ENCODE measurements around the gene ZBTB45.
"Not testable (repeated sequence)": the region's sequence is repeated elsewhere in the genome, so short reads cannot be mapped to it uniquely, and the experiment has no call there.

Gene ZBTB45

DNA sequence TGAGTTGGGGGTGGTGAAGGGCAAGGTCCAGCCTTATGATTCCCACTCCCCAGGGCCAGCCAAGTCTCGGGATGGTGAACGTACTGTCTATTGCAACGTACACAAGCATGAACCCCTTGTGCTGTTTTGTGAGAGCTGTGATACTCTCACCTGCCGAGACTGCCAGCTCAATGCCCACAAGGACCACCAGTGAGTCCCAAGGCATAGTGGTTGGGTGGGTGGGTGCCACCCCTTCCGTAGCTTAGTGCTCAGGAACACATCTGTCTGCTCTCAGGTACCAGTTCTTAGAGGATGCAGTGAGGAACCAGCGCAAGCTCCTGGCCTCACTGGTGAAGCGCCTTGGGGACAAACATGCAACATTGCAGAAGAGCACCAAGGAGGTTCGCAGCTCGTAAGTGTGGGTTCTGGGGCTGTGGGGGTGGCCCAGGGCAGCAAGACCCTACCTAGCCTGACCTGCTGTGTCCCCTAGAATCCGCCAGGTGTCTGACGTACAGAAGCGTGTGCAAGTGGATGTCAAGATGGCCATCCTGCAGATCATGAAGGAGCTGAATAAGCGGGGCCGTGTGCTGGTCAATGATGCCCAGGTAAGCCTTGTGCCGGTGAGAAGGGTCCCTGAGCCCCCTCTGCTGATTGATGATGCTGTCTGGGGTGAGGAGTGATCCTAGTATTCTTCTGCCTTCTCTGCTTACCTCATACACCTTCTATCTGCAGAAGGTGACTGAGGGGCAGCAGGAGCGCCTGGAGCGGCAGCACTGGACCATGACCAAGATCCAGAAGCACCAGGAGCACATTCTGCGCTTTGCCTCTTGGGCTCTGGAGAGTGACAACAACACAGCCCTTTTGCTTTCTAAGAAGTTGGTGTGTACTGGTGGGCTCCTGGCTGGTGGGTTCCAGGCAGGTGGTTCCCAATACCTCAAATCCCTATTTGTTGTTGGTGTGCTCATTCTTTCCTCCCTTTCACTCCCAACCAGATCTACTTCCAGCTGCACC, 28.0 kb upstream of the ZBTB45 start:
- TF ChIP-seq, protein P1, sequence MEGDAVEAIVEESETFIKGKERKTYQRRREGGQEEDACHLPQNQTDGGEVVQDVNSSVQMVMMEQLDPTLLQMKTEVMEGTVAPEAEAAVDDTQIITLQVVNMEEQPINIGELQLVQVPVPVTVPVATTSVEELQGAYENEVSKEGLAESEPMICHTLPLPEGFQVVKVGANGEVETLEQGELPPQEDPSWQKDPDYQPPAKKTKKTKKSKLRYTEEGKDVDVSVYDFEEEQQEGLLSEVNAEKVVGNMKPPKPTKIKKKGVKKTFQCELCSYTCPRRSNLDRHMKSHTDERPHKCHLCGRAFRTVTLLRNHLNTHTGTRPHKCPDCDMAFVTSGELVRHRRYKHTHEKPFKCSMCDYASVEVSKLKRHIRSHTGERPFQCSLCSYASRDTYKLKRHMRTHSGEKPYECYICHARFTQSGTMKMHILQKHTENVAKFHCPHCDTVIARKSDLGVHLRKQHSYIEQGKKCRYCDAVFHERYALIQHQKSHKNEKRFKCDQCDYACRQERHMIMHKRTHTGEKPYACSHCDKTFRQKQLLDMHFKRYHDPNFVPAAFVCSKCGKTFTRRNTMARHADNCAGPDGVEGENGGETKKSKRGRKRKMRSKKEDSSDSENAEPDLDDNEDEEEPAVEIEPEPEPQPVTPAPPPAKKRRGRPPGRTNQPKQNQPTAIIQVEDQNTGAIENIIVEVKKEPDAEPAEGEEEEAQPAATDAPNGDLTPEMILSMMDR (IDR thresholded peaks at IDR 0.05; ENCODE audit: extremely low read depth, missing control alignments) = no peak
- no peak for DNase-seq (ENCODE audit: low spot score)

DNA sequence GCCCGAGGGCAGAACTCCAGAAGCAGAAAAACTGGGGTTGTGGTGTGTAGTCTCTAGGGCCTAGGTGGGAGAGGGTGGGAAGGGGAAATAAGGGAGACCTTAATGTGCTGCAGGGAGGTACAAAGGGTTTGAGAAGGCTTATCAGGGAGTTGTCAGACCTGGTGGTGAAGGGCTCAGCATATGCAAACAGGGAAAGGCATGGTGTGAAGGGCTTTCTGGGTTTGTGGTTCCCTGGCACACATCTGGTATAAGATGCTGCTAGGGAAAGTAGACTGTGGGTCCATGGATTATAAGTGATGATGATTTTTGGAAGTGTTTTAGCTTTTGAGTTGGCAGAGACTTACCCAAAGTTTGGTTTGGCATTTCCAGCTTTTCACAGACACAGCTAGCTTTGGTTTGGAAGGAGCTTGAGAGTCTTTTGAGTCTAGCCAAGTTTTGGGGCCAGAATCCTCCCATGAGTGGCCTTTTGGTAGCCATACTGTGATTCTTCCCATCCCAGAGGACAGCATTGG, 26.5 kb upstream of the ZBTB45 start:
- TF ChIP-seq, protein P1 (IDR thresholded peaks at IDR 0.05; ENCODE audit: extremely low read depth, missing control alignments) = no peak
- DNase-seq (ENCODE audit: low spot score) = no peak

DNA sequence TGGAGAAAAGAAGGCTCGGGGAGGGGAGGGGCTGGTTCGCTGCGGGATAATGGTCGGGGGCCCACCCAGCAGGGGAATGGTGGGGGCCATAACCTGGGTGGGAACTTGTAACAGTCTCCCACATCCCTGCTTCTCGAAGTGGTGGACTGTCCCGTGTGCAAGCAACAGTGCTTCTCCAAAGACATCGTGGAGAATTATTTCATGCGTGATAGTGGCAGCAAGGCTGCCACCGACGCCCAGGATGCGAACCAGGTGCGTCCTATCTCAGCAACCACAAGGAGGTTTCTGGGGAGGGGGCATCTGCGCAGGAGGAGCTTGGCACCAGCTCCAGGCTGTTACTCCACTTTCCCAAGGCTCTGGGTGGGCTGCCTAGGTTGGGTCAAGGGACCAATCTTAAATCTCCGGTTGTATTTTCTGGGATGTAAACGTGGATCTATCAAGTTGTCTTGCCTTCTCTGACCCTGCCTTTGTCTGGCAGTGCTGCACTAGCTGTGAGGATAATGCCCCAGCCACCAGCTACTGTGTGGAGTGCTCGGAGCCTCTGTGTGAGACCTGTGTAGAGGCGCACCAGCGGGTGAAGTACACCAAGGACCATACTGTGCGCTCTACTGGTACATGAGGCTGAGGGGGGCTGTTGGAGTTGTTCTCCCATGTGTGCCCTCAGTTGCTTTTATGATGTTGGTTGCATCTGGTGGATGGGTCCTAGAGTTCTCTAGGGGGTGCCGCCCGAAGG, 25.8 kb upstream of the ZBTB45 start:
- DNase-seq (ENCODE audit: low spot score) = no peak
- TF ChIP-seq, protein P1 (IDR thresholded peaks at IDR 0.05; ENCODE audit: extremely low read depth, missing control alignments) = no peak

- TF ChIP-seq, protein P1 (IDR thresholded peaks at IDR 0.05; ENCODE audit: extremely low read depth, missing control alignments) = no peak
- peak; percentile 96 for DNase-seq (ENCODE audit: low spot score)
Observed at GRCh38 chr19:58544591-58545285, 25.1 kb upstream of the ZBTB45 start.

- TF ChIP-seq, protein P1 (IDR thresholded peaks at IDR 0.05; ENCODE audit: extremely low read depth, missing control alignments) = no peak
- DNase-seq (ENCODE audit: low spot score) = peak; percentile 100
Observed at GRCh38 chr19:58543826-58544590, 24.4 kb upstream of the ZBTB45 start, which contains the start of gene TRIM28. Gene TRIM28, plus strand, starts transcription at chr19:58544064. Its CDS starts 694 bp downstream, at chr19:58544758.

DNA sequence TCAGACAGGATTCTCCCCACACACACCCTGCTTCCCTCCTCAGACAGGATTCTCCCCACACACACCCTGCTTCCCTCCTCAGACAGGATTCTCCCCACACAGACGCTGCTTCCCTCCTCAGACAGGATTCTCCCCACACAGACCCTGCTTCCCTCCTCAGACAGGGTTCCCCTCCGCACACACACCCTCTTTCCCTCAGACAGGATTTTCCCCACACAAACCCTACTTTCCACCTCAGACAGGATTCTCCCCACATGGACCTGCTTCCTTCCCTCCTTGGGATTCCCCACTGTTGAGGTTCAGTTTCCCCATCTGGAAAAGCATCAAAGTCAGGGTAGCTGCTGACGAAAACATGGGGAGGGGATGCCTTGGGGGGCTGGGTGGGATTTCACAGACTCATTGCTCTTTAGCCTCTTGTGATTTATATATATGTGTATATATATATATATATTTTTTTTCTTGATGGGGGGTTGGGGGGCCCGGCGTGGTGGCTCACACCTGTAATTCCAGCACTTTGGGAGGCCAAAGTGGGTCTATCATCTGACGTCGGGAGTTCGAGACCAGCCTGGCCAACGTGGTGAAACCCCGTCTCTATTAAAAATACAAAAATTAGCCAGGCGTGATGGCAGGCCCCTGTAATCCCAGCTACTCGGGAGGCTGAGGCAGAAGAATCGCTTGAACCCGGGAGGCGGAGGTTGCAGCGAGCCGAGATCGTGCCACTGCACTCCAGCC, 23.2 kb upstream of the ZBTB45 start:
- DNase-seq (ENCODE audit: low spot score) = not testable (repeated sequence)

GRCh38 chr19:58539169-58539559, 19.6 kb upstream of the ZBTB45 start:
- not testable (repeated sequence) for DNase-seq (ENCODE audit: low spot score)
